GM12878 (cell line): Measurements from ENCODE around the gene TPRN. TPM values are rescaled to one million over a fixed set of nuclear protein-coding genes. Genes with fewer than 3 reads are reported as not detected.

Experiments
- ATAC-seq: fragments of 200-7000 bp; cut with Tn5 transposase; 3 replicates; pipeline ENCODE4 v1.9.1; 2020; ENCODE audit warnings: mild to moderate bottlenecking, moderate library complexity
- BruUV-seq: library from RNA; stranded (reverse); fragments of 400-500 nt; replicated peaks from 2 replicates; lab custom pipeline; 2021; lab: Mats Ljungman, UMichigan
- CTCF ChIA-PET: fragments of 300-600 bp; sonication (Branson Sonifier 250); formaldehyde crosslinking; extraction: SDS; loops from one replicate; lab custom pipeline; 2021; ENCODE audit warnings: inconsistent platforms; lab: Yijun Ruan, JAX
- POLR2A ChIA-PET: fragments of 350-600 bp; formaldehyde crosslinking; extraction: SDS; loops from one replicate; lab custom pipeline; 2021; ENCODE audit warnings: inconsistent platforms; lab: Charles Lee
- RAD21 ChIA-PET: fragments of 300-600 bp; sonication (Branson Sonifier 250); formaldehyde crosslinking; loops from one replicate; lab custom pipeline; 2023; ENCODE audit warnings: antibody characterized with exemption; ENCODE audit not compliant: unreplicated experiment; lab: Charles Lee
- SMC1A ChIA-PET: fragments of 300-600 bp; sonication (Branson Sonifier 250); formaldehyde crosslinking; loops from one replicate; lab custom pipeline; 2023; ENCODE audit not compliant: unreplicated experiment, uncharacterized antibody; lab: Charles Lee
- DNase-seq: peaks from one replicate; pipeline ENCODE4 v3.0.0-alpha.2; 2011; ENCODE audit warnings: low read depth, low spot score
- FAIRE-seq: peaks from 3 replicates; lab custom pipeline; 2011; peaks lifted over from hg19 to GRCh38; lab: Jason Lieb, UNC
- H2AFZ ChIP-seq: 2 replicates; pipeline ENCODE4 v1.6.0; 2011; ENCODE audit warnings: low read depth, low read length, control low read depth; ENCODE audit not compliant: control insufficient read depth
- H3K27ac ChIP-seq: 2 replicates; pipeline ENCODE4 v1.5.1; 2011; ENCODE audit warnings: control low read depth; ENCODE audit not compliant: control insufficient read depth, insufficient read depth
- H3K27me3 ChIP-seq, 2 experiments: replicated peaks in 1 of 2; 2 replicates each; pipeline versions ENCODE4 v1.6.0 to v1.6.1; 2011; ENCODE audit warnings: low read length in 1 of 2; ENCODE audit not compliant: control insufficient read depth in 2 of 2, insufficient read depth in 2 of 2
- H3K36me3 ChIP-seq, 2 experiments: 2 replicates each; pipeline ENCODE4 v1.5.1; 2011; ENCODE audit warnings: low read length in 1 of 2; ENCODE audit not compliant: control insufficient read depth in 2 of 2, insufficient read depth in 2 of 2
- H3K4me1 ChIP-seq: 2 replicates; pipeline ENCODE4 v1.6.1; 2011; ENCODE audit warnings: mild to moderate bottlenecking, low read length, moderate library complexity, mixed read lengths; ENCODE audit not compliant: control insufficient read depth, insufficient read depth
- H3K4me2 ChIP-seq: 2 replicates; pipeline ENCODE4 v1.6.0; 2011; ENCODE audit warnings: control low read depth; ENCODE audit not compliant: control insufficient read depth, insufficient read depth
- H3K4me3 ChIP-seq: fragments of 200-600 bp; sonication (generic); 2 replicates; pipeline ENCODE4 v1.5.1; 2016
- H3K79me2 ChIP-seq: 2 replicates; pipeline ENCODE4 v1.6.0; 2011; ENCODE audit warnings: low read length; ENCODE audit not compliant: control insufficient read depth, insufficient read depth
- H3K9ac ChIP-seq: 2 replicates; pipeline ENCODE4 v1.8.0; 2011; ENCODE audit warnings: low read length, control low read depth, mixed read lengths; ENCODE audit not compliant: control insufficient read depth, insufficient read depth
- H3K9me3 ChIP-seq: replicated peaks from 3 replicates; pipeline ENCODE4 v1.5.1; 2011; ENCODE audit warnings: mild to moderate bottlenecking, low read length; ENCODE audit not compliant: control insufficient read depth, insufficient read depth
- H4K20me1 ChIP-seq: 2 replicates; pipeline ENCODE4 v1.6.0; 2011; ENCODE audit not compliant: control insufficient read depth, insufficient read depth
- LARP7 ChIP-seq: fragments of 450-650 bp; IDR thresholded peaks from 2 replicates; pipeline ENCODE4 v1.6.1; 2017; ENCODE audit warnings: mild to moderate bottlenecking
- RCOR1 ChIP-seq: conservative IDR thresholded peaks from 2 replicates; pipeline ENCODE4 v1.6.1; 2012; ENCODE audit warnings: low read depth, low read length, improper control_type of control experiment
- WGBS: methylation state at CpG from one replicate; pipeline ENCODE4 v1.1.6; 2016; ENCODE audit warnings: low lambda C conversion rate; ENCODE audit not compliant: insufficient replicate concordance, insufficient coverage; ENCODE audit errors: missing lambda C conversion rate; 5-methylcytosine and 5-hydroxymethylcytosine counted together
- in situ Hi-C: fragments of 300-500 bp; cut with MboI; formaldehyde crosslinking; loops from 9 replicates; pipeline ENCODE4 v1.14.3; 2018; ENCODE audit warnings: mixed read lengths
- intact Hi-C: fragments of 100-400 bp; cut with micrococcal nuclease; formaldehyde crosslinking; loops from one replicate; pipeline ENCODE4 v1.14.2; 2022; ENCODE audit not compliant: unreplicated experiment
- polyA plus RNA-seq, 11 experiments: library from polyadenylated mRNA; depleted of rRNA in 4 of 11; unstranded in 6 of 11; stranded (reverse) in 5 of 11; fragments of >200 nt; fragmentation: Nextera tagmentation in 4 of 11; fragmentation: Illumina TruSeq in 1 of 11; extraction: Ambion mirVana in 4 of 11; extraction: Trizol in 1 of 11; gene quantifications; 1 replicate in 1 of 11; 2 replicates in 10 of 11; pipeline versions ENCODE4 v1.2.1 to v1.2.3, GENCODE V29; 2011 to 2016; ENCODE audit warnings: inconsistent platforms in 2 of 11, missing spikeins in 2 of 11, low read depth in 1 of 11
- total RNA-seq, 4 experiments: library from RNA; depleted of rRNA in 3 of 4; stranded (reverse); fragments of >200 nt in 3 of 4; fragmentation: Illumina TruSeq in 1 of 4; extraction: Trizol in 1 of 4; gene quantifications; 2 replicates each; pipeline versions ENCODE4 v1.2.1 to v1.2.3, GENCODE V29; 2013 to 2021

Gene TPRN
- total and polyA plus RNA-seq, 10 of the 15 experiments (the other 5 are each of a cell fraction or from before 2014, with no cell fraction given): 0.18 to 19.5 (median 3.1) TPM

DNA sequence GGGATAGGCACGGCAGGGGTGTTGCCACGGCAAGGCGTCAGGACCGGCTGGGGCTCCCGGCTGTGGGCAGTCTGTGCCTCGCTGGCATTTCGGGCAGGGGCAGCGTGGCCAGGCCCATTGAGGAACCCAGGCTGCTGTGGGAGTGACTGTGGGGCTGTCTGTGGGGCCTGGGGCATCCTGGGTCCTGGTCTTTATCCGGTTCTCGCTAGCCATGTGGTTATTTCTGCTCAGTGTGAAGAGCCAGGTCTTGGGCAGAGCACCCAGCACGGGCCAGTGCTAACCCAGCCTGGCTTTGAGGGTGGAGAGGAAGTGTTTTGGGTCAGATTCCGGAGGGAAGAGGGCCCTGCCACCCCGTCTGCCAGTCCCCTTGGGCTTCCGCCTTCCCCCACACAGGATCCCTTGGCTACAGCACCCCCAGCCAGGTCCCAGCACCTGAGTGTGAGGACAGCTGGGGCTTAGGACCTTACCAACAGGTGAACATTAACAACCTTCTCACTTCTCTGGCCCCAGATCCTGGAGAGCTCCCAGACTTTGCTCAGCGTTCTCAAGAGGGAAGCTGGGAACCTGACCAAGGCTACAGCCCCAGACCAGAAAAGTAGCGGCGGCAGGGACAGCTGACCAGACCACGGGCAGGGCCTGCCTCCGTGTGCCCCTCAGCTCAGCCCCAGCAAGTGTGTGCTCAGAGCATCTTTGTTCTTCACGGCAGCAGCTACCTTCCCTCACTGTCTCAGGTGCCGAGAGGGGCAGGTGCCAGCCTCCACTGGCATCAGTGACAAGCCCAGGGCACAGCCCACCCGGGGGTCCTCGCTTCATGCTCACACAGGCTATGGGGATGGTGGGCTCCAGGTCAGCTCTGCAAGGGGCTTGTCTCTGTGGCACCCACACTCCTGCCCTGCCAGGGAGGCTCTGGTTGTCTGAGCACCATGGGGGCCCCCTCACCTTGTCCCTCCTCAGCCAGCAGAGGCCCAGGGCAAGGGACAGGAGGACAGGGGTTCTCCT lies 10.9 kb downstream of the TPRN start:
- Histone ChIP-seq H3K36me3 (peaks cover 0 to 11% of the 10 kb centered on the region in 2 experiments; a peak in 3 of 4 replicates), H2AFZ (no peak overlapping the region), H3K9me3 (no peaks in the 10 kb centered on the region), H3K4me2 (peak overlapping the region; percentile 93), H3K9ac (peak overlapping the region; percentile 80), H3K27ac (peak overlapping the region; percentile 77), H3K4me3 (peak overlapping the region; percentile 99), H3K79me2 (peaks cover 35% of the 10 kb centered on the region), H3K4me1 (peaks cover 22% of the 10 kb centered on the region), H3K27me3 (no peaks in the 10 kb centered on the region), H4K20me1 (peaks cover 7% of the 10 kb centered on the region; the same call in 1 of the 2 replicates)
- RAD21 ChIA-PET: interaction anchor here (0.6 to 3.6 kb wide), 15 partner anchors 7 to 163 kb away, joined by 3 to 23 read pairs (median 5); partner anchors contain the start of genes DPP7, RNF208, RNF224 and TPRN
- intact Hi-C loops (loop anchor here (5.0 kb wide), 2 partner anchors 33 to 62 kb away; partner anchors contain the start of gene RNF208), in situ Hi-C loops (no loop called here)
- SMC1A ChIA-PET: interaction anchor here (0.7 to 2.5 kb wide), 11 partner anchors 9 to 94 kb away, joined by 3 to 13 read pairs (median 4); partner anchors contain the start of gene TPRN
- TF ChIP-seq LARP7 (peak; percentile 53; the same call in 1 of the 2 replicates), RCOR1 (no peak)
- no peak for FAIRE-seq
- no peak for DNase-seq
- POLR2A ChIA-PET: interaction anchor here (0.7 to 4.6 kb wide), 14 partner anchors 9 to 198 kb away, joined by 3 to 22 read pairs (median 8); partner anchors contain the start of genes CYSRT1, RNF208, RNF224 and TMEM210
- CTCF ChIA-PET: interaction anchor here (0.6 to 2.7 kb wide), 19 partner anchors 11 to 143 kb away, joined by 3 to 21 read pairs (median 6); partner anchors contain the start of genes CYSRT1, MAN1B1, RNF208 and RNF224
- no TSS peak for BruUV-seq
- ATAC-seq: no peak
- WGBS: 28% methylated on average over 22 of the region's 23 CpGs
